ENCODE data around the gene LONRF2.

DNA sequence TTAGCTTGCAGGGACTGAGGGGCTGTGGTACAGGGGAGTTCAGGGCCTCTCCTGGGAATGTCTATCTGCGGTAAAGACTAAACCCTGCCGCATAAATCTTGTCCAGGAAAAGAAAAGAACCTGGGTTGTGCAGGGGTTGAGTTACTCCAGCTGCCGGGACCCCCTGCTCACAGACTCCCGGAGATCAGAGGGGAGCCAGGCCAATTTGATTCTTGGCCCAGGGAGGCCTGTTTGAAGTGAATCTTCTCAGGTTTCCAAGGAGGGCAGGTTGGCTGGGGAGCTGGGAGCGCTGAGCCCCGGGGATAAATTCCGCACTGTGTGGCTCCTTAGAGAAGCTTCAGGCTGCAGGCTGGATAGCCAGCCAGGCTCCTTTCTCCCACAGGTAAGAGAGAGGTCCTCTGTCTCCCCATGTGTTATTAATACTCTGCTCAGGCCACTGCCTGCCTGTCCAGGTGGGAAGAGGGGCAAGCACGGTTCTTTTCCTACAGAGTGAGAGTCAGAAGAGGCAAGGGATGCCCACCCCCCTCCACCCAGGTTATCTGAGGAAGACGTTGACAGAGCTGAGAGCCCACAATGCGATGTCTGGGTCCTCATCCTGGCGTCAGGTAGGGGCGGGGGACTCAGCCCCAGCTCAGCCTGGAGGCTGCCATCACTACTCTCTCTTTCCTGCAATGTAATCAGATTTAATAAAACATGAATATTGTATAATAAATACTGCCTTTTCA lies 82.7 kb downstream of the LONRF2 start:
- TF ChIP-seq ZNF274 (IDR thresholded peaks at IDR 0.05; ENCODE audit: low read depth, low read length) (no peak), SUZ12 (IDR thresholded peaks at IDR 0.05; ENCODE audit: extremely low read depth, insufficient read depth, insufficient read length) (no peak), YY1 (IDR thresholded peaks at IDR 0.05; ENCODE audit: insufficient read depth, insufficient read length) (no peak)
